A673 (cell line): ENCODE results near the gene FHIP1A. TPM values are rescaled to one million over a fixed set of nuclear protein-coding genes. Genes with fewer than 3 reads are reported as not detected.

ENCODE experiments used
- BruUV-seq: library from RNA; stranded (reverse); fragments of 400-500 nt; replicated peaks from 2 replicates; lab custom pipeline; 2021; lab: Mats Ljungman, UMichigan
- CTCF ChIA-PET: fragments of 300-600 bp; sonication (Branson Sonifier 250); formaldehyde crosslinking; loops from one replicate; lab custom pipeline; 2022; ENCODE audit warnings: antibody characterized with exemption; lab: Charles Lee
- POLR2A ChIA-PET: fragments of 300-600 bp; sonication (Branson Sonifier 250); formaldehyde crosslinking; loops from one replicate; lab custom pipeline; 2022; ENCODE audit warnings: antibody characterized with exemption; ENCODE audit not compliant: low non-redundant PET; lab: Charles Lee
- DNase-seq: peaks from one replicate; pipeline ENCODE4 v3.0.0-alpha.2; 2015; ENCODE audit warnings: low spot score
- H3K27ac ChIP-seq: fragments of 200-600 bp; sonication (generic); 2 replicates; pipeline ENCODE4 v1.5.1; 2016; ENCODE audit warnings: mixed run types, low read depth, mild to moderate bottlenecking, mixed read lengths, antibody characterized with exemption, low read length; ENCODE audit not compliant: poor library complexity, severe bottlenecking
- H3K27me3 ChIP-seq: fragments of 200-600 bp; sonication (generic); replicated peaks from 2 replicates; pipeline ENCODE4 v1.6.1; 2017; ENCODE audit warnings: mixed run types, low read depth, mild to moderate bottlenecking, mixed read lengths, antibody characterized with exemption, low read length; ENCODE audit not compliant: insufficient read depth, poor library complexity
- H3K36me3 ChIP-seq: fragments of 200-600 bp; sonication (generic); 2 replicates; pipeline ENCODE4 v1.6.1; 2016; ENCODE audit warnings: mixed run types, mild to moderate bottlenecking, mixed read lengths, antibody characterized with exemption, low read length; ENCODE audit not compliant: insufficient read depth, poor library complexity, severe bottlenecking
- H3K4me1 ChIP-seq: fragments of 200-600 bp; sonication (generic); 2 replicates; pipeline ENCODE4 v1.6.1; 2017; ENCODE audit warnings: mixed run types, mild to moderate bottlenecking, mixed read lengths, antibody characterized with exemption, low read length; ENCODE audit not compliant: insufficient read depth, poor library complexity, severe bottlenecking
- H3K4me3 ChIP-seq: fragments of 200-600 bp; sonication (generic); 2 replicates; pipeline ENCODE4 v1.5.1; 2016; ENCODE audit warnings: low read depth, mixed run types, mild to moderate bottlenecking, mixed read lengths, low read length; ENCODE audit not compliant: poor library complexity, severe bottlenecking
- H3K9me3 ChIP-seq: fragments of 200-600 bp; sonication (generic); 2 replicates; pipeline ENCODE4 v1.6.1; 2016; ENCODE audit warnings: mixed run types, low read depth, mild to moderate bottlenecking, mixed read lengths, antibody characterized with exemption, low read length; ENCODE audit not compliant: poor library complexity, severe bottlenecking
- EZH2 ChIP-seq: fragments of 200-600 bp; sonication (generic); IDR thresholded peaks from 2 replicates; pipeline ENCODE4 v1.6.1; 2017; ENCODE audit warnings: borderline replicate concordance, low read depth, mild to moderate bottlenecking, mixed read lengths, antibody characterized with exemption, low read length; ENCODE audit not compliant: poor library complexity, severe bottlenecking
- intact Hi-C: fragments of 100-400 bp; cut with micrococcal nuclease; formaldehyde crosslinking; loops from one replicate; pipeline ENCODE4 v1.10.0; 2022; ENCODE audit not compliant: unreplicated experiment
- total RNA-seq: library from RNA; stranded (reverse); gene quantifications from 2 replicates; pipeline ENCODE4 v1.2.3, GENCODE V29; 2021
- TF ChIP-seq, protein P1 (sequence below): fragments of 300-800, 200-600 bp; sonication (generic); conservative IDR thresholded peaks from 2 replicates; pipeline ENCODE4 v1.5.1; 2017; ENCODE audit warnings: low read depth, mild to moderate bottlenecking, antibody characterized with exemption, low read length, moderate library complexity, mixed read lengths

The FHIP1A gene
- total RNA-seq, 1 experiment from 2014 or later: 0.13 TPM

DNA sequence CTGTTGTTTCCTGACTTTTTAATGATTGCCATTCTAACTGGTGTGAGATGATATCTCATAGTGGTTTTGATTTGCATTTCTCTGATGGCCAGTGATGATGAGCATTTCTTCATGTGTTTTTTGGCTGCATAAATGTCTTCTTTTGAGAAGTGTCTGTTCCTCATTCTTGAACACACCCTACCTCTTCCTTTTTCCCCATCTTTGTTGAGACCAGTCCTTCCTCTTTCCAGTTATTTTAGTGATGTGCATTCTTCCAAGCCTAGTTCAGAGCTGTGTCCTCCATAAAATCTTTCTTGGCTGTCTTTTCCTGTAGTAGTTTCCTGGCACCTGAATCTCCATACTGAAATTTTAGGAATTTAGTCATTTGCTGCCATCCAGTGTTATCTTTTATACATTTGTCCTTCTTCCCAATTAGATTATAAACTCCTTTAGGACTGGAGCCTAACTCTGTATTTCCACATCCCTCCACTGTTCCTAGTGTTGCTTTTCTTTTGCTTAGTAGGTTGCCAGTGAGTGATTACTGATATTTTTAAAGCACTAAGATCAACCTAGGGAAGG is 11.4 kb downstream of the FHIP1A start:
- H3K36me3 ChIP-seq: no peaks in the 10 kb centered on the region

DNA sequence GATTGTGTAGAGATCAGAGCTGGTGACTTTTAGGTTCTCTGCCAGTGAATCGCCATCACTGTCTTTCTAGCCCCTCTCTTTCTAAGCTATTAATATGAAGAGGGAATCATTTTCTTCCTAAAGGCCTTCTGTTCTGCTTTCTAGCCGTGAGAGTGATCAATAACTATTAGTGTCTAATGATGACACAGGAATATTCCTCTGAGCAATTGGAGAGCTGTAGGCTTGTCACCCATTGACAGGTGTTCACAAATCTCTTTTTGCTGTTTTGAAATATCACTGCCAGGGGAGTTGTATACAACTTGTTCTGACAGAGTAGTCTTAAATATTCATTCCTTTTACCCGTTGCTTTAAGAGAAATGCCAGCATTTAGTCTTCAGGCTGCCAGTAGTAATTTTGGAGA is 13.9 kb downstream of the FHIP1A start:
- intact Hi-C loops: no loop called here
- Histone ChIP-seq H3K9me3 (no peaks in the 10 kb centered on the region), H3K27me3 (no peaks in the 10 kb centered on the region), H3K27ac (no peak overlapping the region), H3K4me3 (no peak overlapping the region), H3K36me3 (no peaks in the 10 kb centered on the region), H3K4me1 (no peaks in the 10 kb centered on the region)
- no peak for DNase-seq
- POLR2A ChIA-PET: no interaction called here
- BruUV-seq: no TSS peak
- CTCF ChIA-PET: no interaction called here
- no peak for TF ChIP-seq EZH2
- TF ChIP-seq, protein P1, sequence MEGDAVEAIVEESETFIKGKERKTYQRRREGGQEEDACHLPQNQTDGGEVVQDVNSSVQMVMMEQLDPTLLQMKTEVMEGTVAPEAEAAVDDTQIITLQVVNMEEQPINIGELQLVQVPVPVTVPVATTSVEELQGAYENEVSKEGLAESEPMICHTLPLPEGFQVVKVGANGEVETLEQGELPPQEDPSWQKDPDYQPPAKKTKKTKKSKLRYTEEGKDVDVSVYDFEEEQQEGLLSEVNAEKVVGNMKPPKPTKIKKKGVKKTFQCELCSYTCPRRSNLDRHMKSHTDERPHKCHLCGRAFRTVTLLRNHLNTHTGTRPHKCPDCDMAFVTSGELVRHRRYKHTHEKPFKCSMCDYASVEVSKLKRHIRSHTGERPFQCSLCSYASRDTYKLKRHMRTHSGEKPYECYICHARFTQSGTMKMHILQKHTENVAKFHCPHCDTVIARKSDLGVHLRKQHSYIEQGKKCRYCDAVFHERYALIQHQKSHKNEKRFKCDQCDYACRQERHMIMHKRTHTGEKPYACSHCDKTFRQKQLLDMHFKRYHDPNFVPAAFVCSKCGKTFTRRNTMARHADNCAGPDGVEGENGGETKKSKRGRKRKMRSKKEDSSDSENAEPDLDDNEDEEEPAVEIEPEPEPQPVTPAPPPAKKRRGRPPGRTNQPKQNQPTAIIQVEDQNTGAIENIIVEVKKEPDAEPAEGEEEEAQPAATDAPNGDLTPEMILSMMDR: no peak

More for the DNA sequence above, 11.4 kb downstream of the FHIP1A start:
- no peak for DNase-seq
- H3K27me3 ChIP-seq: no peaks in the 10 kb centered on the region
- no peaks in the 10 kb centered on the region for H3K4me1 ChIP-seq
- H3K4me3 ChIP-seq: no peak overlapping the region
- ChIA-PET POLR2A (no interaction called here), CTCF (no interaction called here)
- H3K9me3 ChIP-seq: no peaks in the 10 kb centered on the region
- H3K27ac ChIP-seq: no peak overlapping the region
- no peak for TF ChIP-seq EZH2
- TF ChIP-seq, protein P1: no peak
- BruUV-seq: no TSS peak
- intact Hi-C loops: no loop called here

DNA sequence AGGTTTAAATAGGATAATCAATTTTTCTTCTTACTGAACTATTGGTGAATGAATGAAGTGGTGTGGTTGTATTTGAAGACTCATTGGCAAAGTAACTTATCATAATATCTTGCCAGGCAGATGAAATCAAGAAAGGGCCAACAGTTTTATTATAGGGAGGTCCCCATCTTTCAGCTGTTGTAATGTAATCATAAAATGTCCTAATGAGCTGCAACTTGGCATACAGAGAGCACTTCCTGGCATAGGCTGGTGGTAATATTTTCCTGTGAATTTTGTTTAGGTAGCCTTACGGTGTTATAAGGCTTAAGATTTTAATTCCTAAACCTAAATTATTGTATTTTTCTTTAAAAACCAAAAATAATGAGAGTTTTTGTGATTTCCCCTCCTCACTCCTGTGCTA is 17.5 kb downstream of the FHIP1A start:
- POLR2A ChIA-PET: no interaction called here

More for the DNA sequence above, 17.5 kb downstream of the FHIP1A start:
- no peaks in the 10 kb centered on the region for H3K27me3 ChIP-seq
- CTCF ChIA-PET: no interaction called here
- no peak for DNase-seq
- H3K9me3 ChIP-seq: no peaks in the 10 kb centered on the region
- H3K4me3 ChIP-seq: no peak overlapping the region
- no peaks in the 10 kb centered on the region for H3K36me3 ChIP-seq
- no peaks in the 10 kb centered on the region for H3K4me1 ChIP-seq
- no peak overlapping the region for H3K27ac ChIP-seq
- intact Hi-C loops: no loop called here
- no TSS peak for BruUV-seq
- TF ChIP-seq EZH2: no peak
- TF ChIP-seq, protein P1: no peak
